ENCODE data around the gene ART4.

ART4 gene

DNA sequence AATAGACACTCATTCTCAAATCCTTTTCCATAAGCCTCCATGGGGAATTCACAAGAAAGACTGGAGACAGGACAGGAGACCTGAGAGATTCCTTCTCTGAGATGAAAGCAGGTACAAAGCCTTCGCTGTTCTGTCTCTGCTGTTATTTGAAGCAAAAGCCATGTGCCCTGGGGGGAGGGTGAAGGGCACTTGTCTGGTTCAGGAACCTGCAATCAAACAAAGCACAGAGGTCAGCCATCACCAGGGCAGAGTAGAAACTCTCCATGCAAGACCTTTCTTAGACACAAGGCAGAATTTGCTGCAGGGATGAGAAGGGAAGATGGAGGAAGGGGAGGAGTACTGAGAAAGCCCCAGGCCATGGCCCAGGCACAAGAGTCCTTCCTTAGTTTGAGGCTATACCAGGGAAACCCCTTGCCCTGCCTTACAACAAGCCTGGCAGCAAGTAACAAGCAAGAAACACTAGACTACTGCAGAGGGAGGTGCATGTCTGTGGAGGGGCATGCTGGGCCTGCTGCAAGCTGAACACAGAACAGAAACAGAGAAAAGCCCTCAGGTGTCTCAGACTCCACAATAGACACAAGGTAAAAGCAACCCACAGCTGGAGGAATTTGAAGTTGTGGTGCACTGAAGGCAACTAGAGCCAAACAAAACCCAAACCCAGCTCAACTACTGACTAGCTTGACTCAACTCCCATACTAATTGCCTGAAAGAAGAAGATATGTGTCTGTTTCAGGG is 7.8 kb upstream of the ART4 start:
- no peak for DNase-seq

- DNase-seq: no peak
These were observed 6.3 kb upstream of the ART4 start for GRCh38 chr12:14849661-14850060.

- DNase-seq: no peak
These were observed 3.7 kb upstream of the ART4 start for GRCh38 chr12:14846876-14847580.

GRCh38 chr12:14846042-14846587 is 2.8 kb upstream of the ART4 start:
- DNase-seq: no peak

- peak; percentile 52 for DNase-seq
These were observed 2.0 kb upstream of the ART4 start for GRCh38 chr12:14845350-14845750.

DNA sequence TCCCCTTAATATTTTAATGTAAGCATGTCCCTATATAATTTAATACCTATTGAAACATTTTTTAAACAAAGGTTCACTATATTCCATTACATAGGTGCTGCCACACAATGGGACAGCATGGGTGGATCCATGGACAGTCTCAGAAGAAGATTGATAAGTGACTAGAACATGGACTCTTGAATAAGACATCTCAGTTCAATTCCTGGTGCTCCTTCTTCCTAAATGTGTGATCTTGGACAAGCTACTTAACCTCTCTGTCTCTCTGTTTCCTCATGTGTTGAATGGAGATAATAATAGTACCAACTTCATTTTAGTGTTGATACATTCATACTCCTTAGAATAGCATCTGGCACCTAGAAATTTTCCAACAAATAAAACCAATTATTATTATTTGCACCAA is 1.1 kb upstream of the ART4 start:
- DNase-seq: no peak

- no peak for DNase-seq
These were observed 1.0 kb downstream of the ART4 start for GRCh38 chr12:14842315-14842714.

DNA sequence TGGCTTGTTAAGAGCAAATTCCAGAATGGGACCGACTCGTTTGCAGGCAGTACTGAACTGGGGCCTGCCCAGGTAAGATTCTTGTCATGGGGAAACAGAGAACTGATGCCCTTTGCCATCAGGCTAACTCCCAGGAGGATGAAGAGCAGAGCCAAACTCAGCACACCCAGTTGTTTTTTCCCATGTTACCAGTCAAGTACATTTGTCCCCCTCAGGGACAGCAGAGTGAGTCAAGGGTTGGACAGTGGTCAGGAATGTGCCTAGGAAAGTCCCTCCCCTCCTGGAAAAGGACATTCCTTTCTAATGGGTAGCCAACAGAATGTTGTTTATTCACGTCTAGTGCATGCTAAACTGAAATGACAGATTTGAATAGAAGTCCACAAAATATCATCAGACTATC is 1.6 kb downstream of the ART4 start:
- DNase-seq: no peak

- no peak for DNase-seq
These were observed 2.7 kb downstream of the ART4 start for GRCh38 chr12:14840616-14841015.

DNA sequence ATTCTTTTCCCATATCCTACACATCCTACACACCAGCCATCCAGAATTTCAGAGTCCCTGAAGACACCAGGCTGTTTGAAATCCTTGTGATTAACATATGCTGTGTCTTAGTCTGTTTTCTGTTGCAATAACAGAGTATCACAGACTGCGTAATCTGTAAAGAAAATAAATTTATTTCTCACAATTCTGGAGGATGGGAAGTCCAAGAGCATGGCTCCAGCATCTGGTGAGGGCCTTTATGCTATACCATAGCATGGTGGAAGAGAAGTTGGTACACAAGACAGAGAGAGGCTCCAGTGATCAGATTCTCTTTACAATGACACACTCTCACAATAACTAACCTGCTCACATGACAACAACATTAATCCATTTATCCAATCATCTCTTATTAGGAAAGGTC is 4.1 kb downstream of the ART4 start:
- no peak for DNase-seq

DNA sequence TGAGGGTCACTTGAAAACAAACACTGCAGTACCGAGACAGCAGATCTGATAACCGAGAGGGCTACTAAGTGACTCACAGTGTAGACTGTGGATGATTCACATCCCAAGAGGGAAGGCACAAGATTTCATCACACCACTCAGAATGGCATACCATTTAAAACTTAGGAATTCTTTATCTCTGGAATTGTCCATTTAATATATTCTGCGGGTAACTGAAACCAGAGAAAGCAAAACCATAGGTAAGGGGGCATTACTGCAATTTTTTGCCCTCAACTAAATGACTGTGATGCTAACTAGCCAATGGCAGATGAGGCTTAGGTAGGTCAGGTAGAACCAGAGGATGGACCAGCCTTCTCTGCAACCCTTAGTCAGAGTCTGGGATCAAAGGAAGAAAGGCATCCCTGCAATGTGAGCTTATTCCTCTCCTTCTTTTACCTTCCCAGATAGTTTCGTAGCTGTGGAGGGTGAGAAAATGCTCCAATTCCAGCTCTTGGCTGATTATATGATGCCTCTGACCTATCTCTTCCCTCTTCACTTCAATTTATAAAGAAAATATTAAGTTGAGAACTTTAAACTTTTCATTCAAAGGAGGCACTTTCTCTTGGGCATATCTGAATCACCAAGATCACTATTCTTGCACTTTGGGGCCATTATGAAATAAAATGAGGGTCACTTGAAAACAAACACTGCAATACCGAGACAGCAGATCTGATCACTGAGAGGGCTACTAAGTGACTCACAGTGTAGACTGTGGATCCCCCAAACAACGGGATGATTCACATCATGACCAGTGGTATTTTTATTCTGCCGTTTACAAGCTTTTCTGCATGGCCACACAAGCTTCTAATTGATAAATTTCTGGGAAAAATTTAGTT is 6.8 kb downstream of the ART4 start:
- DNase-seq: no peak

- no peak for DNase-seq
These were observed 8.8 kb downstream of the ART4 start for GRCh38 chr12:14834509-14834908.

DNA sequence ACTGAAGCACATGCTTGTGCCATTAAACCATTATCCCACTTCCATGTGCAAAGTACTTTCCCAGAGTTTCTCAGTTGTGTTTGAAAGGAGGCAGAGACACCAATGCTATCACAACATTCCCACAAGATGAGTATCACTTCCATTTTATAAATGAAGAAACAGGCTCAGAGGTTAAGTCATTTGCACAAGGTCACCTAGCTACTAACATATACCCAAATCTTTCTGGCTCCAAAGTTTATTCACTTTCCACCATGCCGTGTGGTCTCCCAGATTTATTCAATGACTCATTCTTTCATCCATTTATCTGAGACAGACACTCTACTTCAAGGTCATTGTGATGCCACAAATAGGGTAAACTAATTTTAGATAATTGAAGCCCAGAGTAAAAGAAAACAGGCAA is 9.4 kb downstream of the ART4 start:
- DNase-seq: no peak

GRCh38 chr12:14833336-14833735 is 10.0 kb downstream of the ART4 start:
- no peak for DNase-seq

DNA sequence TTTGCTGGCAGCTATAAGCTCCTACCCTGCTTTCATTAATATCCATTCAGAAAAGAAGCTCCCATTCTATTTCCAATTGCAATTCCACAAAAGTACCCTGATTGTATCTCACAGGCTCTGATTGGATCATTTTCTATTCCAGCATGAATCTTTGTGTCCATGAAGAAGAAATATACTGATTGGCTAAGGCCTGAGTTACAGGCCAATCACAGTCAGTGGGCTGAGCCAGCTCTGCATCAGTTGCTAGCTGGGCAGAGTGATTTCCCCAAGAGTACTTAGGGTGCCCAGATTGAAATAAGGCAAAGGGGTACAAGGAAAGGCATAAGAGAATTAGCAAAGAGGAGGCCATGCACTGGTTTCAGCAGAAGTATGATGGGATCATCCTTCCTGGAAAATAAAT is 14.4 kb downstream of the ART4 start:
- DNase-seq: no peak

DNA sequence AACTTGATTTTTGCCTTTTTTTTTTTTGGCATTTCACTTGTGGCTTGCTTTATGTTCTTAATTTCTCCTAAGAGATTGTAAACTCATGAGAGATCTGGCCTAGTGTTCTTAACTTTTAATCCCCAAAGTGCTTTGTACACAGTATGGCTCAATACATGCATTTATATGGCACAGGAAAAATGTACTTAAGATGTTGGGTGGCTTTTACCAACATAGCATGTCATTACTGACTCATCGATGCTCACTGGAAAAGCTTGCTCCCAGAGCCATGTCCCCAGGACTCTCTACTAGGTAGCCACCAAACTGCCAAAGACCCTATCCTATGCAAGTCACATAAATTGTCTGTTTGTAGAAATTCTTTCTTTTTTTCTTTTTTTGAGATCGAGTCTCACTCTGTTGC is 16.3 kb downstream of the ART4 start:
- no peak for DNase-seq

GRCh38 chr12:14826491-14826890 is 16.8 kb downstream of the ART4 start:
- no peak for DNase-seq

- DNase-seq: no peak
These were observed 18.1 kb downstream of the ART4 start for GRCh38 chr12:14825256-14825655.

- no peak for DNase-seq
These were observed 19.2 kb downstream of the ART4 start for GRCh38 chr12:14824012-14824634.

DNA sequence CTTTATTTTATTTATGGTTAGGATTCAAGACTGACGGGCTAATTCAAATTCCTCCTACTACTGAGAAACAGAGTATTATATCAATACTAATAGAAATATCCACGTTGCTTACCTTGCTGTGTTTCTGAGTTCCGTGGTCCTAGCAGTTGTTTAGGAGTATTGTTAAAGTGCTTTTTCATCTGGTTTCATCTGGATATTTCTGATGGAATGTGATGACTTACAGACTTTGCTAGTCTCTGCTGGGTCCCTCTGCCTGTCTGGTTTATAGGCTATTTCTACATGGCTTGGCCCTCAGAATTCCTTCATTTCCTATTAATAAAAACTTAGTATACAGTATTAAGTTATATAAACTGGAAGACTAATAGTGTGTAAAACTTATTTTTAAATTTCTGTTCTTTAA is 29.3 kb downstream of the ART4 start, which contains the start of gene SMCO3:
Gene SMCO3 (minus strand): TSS at position 169 of the 400 bp plus-strand sequence. CDS start 7,502 bp downstream, outside the sequence.
- no peak for DNase-seq

DNA sequence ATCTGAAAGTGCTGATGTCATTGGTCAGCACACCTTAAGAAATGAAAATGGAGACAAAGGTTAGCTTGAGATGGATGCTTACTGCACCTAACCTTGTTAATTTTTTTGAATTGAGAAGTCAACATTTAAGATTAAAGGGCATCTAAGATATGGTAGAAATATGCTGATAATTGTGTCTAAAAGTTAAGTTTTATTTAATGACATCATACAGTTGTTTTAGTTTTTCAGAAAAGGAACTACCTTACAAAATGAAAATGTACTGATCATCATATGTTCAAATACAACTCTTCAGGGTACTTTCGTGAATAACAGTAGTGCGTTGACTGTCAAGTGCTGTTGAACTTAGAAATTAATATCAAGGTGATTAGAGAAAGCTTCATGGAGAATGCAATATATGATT is 31.8 kb downstream of the ART4 start:
- no peak for DNase-seq

DNA sequence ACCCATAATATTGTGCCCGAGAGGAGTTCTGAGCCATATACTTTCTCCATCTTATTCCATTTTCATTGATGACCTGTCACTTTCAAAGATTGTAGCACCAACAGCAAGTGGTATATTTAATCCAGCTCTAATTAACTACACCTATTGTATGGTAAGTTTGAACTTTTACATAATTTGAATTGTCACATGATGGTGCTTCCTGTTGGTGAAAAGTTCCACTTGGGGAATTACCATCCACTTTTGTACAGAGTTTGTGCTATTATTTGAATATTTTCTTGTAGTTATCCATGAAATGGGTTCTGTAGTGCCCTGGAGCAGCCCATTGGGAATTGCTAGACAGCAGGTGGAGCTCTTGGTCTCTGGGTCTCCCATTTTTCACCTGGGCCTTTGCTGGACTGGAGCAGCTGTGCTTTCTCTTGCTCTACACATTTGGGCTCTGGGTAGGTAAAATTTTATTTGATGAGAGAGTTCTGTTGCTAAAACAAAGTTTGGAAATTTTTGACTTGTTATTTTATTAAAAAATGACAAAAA is 32.3 kb downstream of the ART4 start:
- DNase-seq: no peak
